ENCODE measurements around the gene OXCT2.

OXCT2 gene

DNA sequence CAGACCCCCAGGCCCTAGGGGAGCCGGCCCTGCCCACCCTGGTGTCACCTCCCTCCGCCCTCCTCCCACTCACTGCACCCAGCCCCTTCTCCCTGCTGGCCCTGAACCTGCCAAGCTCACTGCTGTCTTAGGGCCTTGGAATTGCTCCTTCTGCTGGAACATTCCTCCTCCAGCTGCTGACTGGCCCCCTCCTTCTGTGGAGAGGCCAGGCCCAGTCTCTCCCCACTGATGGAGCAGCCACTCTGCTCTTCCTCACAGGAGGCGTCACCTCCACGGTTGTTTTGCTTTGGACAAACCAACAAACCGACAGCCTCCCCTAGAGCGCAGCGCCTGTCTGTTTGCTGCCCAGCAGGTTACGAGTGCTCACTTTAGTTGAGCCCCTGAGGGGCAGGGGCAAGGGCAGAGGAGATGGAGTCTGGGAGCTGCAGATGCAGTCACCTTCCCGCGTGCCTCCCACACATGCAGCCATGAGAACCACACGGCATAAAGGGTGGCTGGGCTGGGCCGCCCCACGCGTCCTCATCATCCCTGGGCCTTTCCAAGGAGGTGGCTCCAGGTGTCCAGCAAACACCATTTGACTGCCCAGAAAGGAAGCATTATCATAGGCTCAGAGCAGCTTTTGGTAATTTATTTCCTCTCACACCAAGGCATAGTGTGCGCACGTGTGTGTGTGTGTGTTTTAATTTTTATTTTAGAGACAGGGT, 9.4 kb downstream of the OXCT2 start:
- no peak overlapping the region for H3K4me3 ChIP-seq (ENCODE audit: control insufficient read depth, low read depth, low read length)
- no peak for DNase-seq (ENCODE audit: low read depth)
- TF ChIP-seq, protein P1, sequence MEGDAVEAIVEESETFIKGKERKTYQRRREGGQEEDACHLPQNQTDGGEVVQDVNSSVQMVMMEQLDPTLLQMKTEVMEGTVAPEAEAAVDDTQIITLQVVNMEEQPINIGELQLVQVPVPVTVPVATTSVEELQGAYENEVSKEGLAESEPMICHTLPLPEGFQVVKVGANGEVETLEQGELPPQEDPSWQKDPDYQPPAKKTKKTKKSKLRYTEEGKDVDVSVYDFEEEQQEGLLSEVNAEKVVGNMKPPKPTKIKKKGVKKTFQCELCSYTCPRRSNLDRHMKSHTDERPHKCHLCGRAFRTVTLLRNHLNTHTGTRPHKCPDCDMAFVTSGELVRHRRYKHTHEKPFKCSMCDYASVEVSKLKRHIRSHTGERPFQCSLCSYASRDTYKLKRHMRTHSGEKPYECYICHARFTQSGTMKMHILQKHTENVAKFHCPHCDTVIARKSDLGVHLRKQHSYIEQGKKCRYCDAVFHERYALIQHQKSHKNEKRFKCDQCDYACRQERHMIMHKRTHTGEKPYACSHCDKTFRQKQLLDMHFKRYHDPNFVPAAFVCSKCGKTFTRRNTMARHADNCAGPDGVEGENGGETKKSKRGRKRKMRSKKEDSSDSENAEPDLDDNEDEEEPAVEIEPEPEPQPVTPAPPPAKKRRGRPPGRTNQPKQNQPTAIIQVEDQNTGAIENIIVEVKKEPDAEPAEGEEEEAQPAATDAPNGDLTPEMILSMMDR (conservative IDR thresholded peaks at IDR 0.05; ENCODE audit: control insufficient read depth, insufficient read depth, low read depth, low read length), result no peak

- TF ChIP-seq, protein P1 (conservative IDR thresholded peaks at IDR 0.05; ENCODE audit: control insufficient read depth, insufficient read depth, low read depth, low read length), result no peak
- DNase-seq (ENCODE audit: low read depth), result no peak
- no peak overlapping the region for H3K4me3 ChIP-seq (ENCODE audit: control insufficient read depth, low read depth, low read length)
These were observed 10.1 kb downstream of the OXCT2 start for GRCh38 chr1:39761016-39761415.

- TF ChIP-seq, protein P1 (conservative IDR thresholded peaks at IDR 0.05; ENCODE audit: control insufficient read depth, insufficient read depth, low read depth, low read length), result no peak
- no peak for DNase-seq (ENCODE audit: low read depth)
- H3K4me3 ChIP-seq (ENCODE audit: control insufficient read depth, low read depth, low read length), result no peak overlapping the region
These were observed 10.8 kb downstream of the OXCT2 start for GRCh38 chr1:39760074-39761008.

DNA sequence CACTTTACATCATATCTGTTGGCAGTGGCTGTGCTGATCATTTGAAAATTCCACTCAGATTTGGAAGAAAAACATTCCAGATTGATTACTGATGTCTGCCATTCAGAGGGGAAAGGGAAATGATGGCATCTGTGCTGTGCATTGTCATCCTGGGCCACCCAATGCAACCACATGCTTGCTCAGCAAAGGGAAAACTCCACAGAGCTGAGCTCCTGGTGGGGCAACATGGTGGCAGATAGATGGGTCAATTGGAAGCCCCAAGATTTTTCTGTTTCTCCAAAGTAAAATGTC, 11.8 kb downstream of the OXCT2 start:
- no peak overlapping the region for H3K4me3 ChIP-seq (ENCODE audit: control insufficient read depth, low read depth, low read length)
- TF ChIP-seq, protein P1 (conservative IDR thresholded peaks at IDR 0.05; ENCODE audit: control insufficient read depth, insufficient read depth, low read depth, low read length), result no peak
- DNase-seq (ENCODE audit: low read depth), result no peak

GRCh38 chr1:39758556-39759435, 12.4 kb downstream of the OXCT2 start:
- H3K4me3 ChIP-seq (ENCODE audit: control insufficient read depth, low read depth, low read length), result no peak overlapping the region
- TF ChIP-seq, protein P1 (conservative IDR thresholded peaks at IDR 0.05; ENCODE audit: control insufficient read depth, insufficient read depth, low read depth, low read length), result no peak
- DNase-seq (ENCODE audit: low read depth), result no peak

GRCh38 chr1:39757501-39757900, 13.6 kb downstream of the OXCT2 start:
- TF ChIP-seq, protein P1 (conservative IDR thresholded peaks at IDR 0.05; ENCODE audit: control insufficient read depth, insufficient read depth, low read depth, low read length), result no peak
- H3K4me3 ChIP-seq (ENCODE audit: control insufficient read depth, low read depth, low read length), result no peak overlapping the region
- DNase-seq (ENCODE audit: low read depth), result no peak

Data from fibroblast of mammary gland (primary cell).